Measurements from ENCODE around the gene EFHC1. TPM values are rescaled to one million over a fixed set of nuclear protein-coding genes. Genes with fewer than 3 reads are reported as not detected.

The EFHC1 gene
- total RNA-seq, 1 donor from 2014 or later = 1.6 TPM

DNA sequence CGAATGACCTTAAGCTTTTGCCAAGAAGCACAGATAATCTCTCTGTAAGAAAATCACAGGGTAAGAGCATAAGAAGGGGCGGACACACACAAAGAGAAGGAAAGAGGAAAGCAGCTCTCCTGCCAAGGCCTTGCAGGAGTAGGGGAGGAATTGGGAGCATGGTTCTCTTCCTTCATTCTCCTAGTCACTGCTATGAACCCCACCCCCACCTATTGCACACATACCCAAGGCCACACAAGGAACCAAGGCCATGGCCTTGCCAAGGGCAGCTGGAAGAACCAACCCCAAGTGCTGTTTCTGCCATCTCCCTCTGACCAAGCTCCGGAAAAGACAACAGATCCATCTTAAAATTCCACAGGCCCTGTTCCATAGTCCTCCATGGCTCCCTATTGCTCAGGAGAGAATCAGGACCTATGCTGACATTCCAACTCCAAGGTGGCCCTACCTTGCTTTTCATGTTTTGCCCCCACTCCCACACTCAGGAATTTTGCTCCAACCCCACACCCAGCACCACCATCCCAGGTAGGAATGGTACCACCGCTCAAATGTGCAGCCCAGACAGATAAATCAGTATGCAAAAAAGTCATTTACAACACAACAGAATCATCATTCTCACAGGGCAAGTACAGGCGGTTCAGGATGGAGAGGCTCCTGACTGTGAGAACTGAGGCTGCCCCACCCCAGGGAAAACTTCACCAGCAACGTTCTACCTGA lies 125.4 kb downstream of the EFHC1 start:
- intact Hi-C loops (cut with micrococcal nuclease) = no loop called here

DNA sequence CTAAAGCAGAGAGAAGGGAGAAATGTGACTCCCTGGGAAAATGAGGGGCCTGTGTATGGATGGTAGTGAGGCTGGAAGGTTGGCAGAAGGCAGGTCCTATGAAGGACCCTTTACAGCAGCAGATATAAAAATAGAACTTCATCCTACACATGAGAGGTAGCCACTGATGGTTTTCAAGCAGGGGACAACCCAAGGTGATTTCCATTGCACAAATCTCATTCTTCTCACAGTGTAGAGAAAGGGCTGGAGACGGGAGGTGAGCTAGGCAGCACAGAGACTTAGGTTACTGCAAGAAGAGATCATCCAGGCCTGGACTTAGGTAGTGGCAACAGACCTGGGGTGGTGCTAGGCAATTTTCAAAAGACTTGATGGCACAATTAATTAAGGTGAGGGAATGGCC lies 126.0 kb downstream of the EFHC1 start:
- Mint-ChIP-seq H3K36me3 (ENCODE audit: low read depth) (no peaks in the 10 kb centered on the region), H3K27ac (no peak overlapping the region), H3K9me3 (no peaks in the 10 kb centered on the region), H3K4me1 (ENCODE audit: low read depth) (peaks cover 17% of the 10 kb centered on the region), H3K4me3 (ENCODE audit: low read depth) (no peak overlapping the region), H3K27me3 (ENCODE audit: low read depth) (no peaks in the 10 kb centered on the region)
- intact Hi-C loops (cut with micrococcal nuclease) = no loop called here
- no peak for DNase-seq (ENCODE audit: low spot score)

More for the DNA sequence above, 125.4 kb downstream of the EFHC1 start:
- Mint-ChIP-seq H3K4me1 (ENCODE audit: low read depth) (peaks cover 14% of the 10 kb centered on the region), H3K4me3 (ENCODE audit: low read depth) (no peak overlapping the region), H3K27ac (no peak overlapping the region), H3K9me3 (no peaks in the 10 kb centered on the region), H3K27me3 (ENCODE audit: low read depth) (no peaks in the 10 kb centered on the region), H3K36me3 (ENCODE audit: low read depth) (no peaks in the 10 kb centered on the region)
- no peak for DNase-seq (ENCODE audit: low spot score)

- Mint-ChIP-seq H3K27me3 (ENCODE audit: low read depth) (no peaks in the 10 kb centered on the region), H3K4me1 (ENCODE audit: low read depth) (peaks cover 18% of the 10 kb centered on the region), H3K36me3 (ENCODE audit: low read depth) (no peaks in the 10 kb centered on the region), H3K27ac (no peak overlapping the region), H3K4me3 (ENCODE audit: low read depth) (no peak overlapping the region), H3K9me3 (no peaks in the 10 kb centered on the region)
- intact Hi-C loops (cut with micrococcal nuclease) = no loop called here
- no peak for DNase-seq (ENCODE audit: low spot score)
Observed at GRCh38 chr6:52546678-52547077, 126.5 kb downstream of the EFHC1 start.

DNA sequence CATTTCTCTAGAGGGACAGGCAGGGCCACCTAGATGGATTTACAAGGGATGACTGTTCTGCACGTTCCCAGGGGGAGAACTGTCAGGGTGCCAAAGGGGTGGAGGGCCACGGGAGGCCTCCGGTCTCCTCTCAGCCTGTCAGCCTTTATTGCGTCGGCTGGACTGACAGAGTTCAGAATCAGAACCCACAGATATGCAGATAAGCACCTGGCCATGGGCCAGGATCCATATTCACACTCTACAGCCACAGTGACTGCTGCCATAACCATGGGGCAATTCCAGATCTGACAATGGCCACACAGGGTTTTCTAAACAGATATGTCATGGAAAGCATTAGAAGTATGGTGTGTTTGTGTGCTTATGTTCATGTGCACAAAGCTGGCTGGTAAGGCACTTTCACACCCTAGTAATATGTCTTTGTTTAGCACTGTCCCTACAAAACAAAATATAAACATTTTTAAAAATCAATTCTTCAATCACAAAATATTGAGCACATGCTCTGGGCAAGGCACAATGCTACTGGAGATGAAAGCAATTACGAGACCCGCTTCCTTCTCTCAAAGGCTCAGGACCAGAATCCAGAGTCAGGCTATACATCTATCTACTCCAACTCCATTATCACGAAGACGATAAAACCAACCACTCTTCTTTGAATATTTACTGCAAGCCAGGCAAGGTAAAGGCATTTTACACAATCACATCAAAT lies 127.7 kb downstream of the EFHC1 start:
- H3K27me3 Mint-ChIP-seq (ENCODE audit: low read depth) = no peaks in the 10 kb centered on the region
- no peaks in the 10 kb centered on the region for H3K36me3 Mint-ChIP-seq (ENCODE audit: low read depth)
- peaks cover 19% of the 10 kb centered on the region for H3K4me1 Mint-ChIP-seq (ENCODE audit: low read depth)
- intact Hi-C loops (cut with micrococcal nuclease) = no loop called here
- H3K9me3 Mint-ChIP-seq = no peaks in the 10 kb centered on the region
- no peak for DNase-seq (ENCODE audit: low spot score)
- no peak overlapping the region for H3K27ac Mint-ChIP-seq
- H3K4me3 Mint-ChIP-seq (ENCODE audit: low read depth) = no peak overlapping the region

GRCh38 chr6:52548353-52548713 lies 128.2 kb downstream of the EFHC1 start:
- no peak overlapping the region for H3K27ac Mint-ChIP-seq
- peaks cover 20% of the 10 kb centered on the region for H3K4me1 Mint-ChIP-seq (ENCODE audit: low read depth)
- H3K4me3 Mint-ChIP-seq (ENCODE audit: low read depth) = no peak overlapping the region
- no peak for DNase-seq (ENCODE audit: low spot score)
- H3K9me3 Mint-ChIP-seq = no peaks in the 10 kb centered on the region
- intact Hi-C loops (cut with micrococcal nuclease) = no loop called here
- H3K27me3 Mint-ChIP-seq (ENCODE audit: low read depth) = no peaks in the 10 kb centered on the region
- no peaks in the 10 kb centered on the region for H3K36me3 Mint-ChIP-seq (ENCODE audit: low read depth)

- Mint-ChIP-seq H3K27ac (no peak overlapping the region), H3K4me1 (ENCODE audit: low read depth) (peaks cover 20% of the 10 kb centered on the region), H3K27me3 (ENCODE audit: low read depth) (no peaks in the 10 kb centered on the region), H3K9me3 (no peaks in the 10 kb centered on the region), H3K36me3 (ENCODE audit: low read depth) (no peaks in the 10 kb centered on the region), H3K4me3 (ENCODE audit: low read depth) (no peak overlapping the region)
- DNase-seq (ENCODE audit: low spot score) = no peak
- intact Hi-C loops (cut with micrococcal nuclease) = no loop called here
Observed at GRCh38 chr6:52548999-52549398, 128.9 kb downstream of the EFHC1 start.

DNA sequence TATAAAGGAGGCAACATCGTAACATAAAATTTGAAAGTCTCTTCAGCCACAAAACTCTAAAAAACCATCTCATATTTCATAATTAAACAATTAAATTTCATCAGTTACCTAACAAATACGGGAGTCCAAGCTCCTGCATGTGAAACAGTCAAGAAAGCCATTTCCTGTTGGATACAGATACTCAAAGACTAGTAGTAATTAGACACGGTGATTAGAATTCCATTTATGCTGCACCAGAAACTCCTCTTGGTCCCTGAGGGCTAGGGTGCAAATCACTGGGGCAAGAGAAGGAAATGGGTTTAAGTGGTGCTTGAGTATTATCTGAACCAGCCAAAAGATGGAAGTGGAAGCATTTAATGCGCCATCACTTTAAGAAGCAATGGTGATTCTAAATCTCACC lies 129.3 kb downstream of the EFHC1 start:
- intact Hi-C loops (cut with micrococcal nuclease) = no loop called here
- Mint-ChIP-seq H3K27ac (no peak overlapping the region), H3K4me1 (ENCODE audit: low read depth) (peaks cover 17% of the 10 kb centered on the region), H3K27me3 (ENCODE audit: low read depth) (no peaks in the 10 kb centered on the region), H3K9me3 (no peaks in the 10 kb centered on the region), H3K4me3 (ENCODE audit: low read depth) (no peak overlapping the region), H3K36me3 (ENCODE audit: low read depth) (no peaks in the 10 kb centered on the region)
- DNase-seq (ENCODE audit: low spot score) = no peak

GRCh38 chr6:52550014-52550575 lies 130.0 kb downstream of the EFHC1 start:
- no peak overlapping the region for H3K27ac Mint-ChIP-seq

GRCh38 chr6:52550870-52551269 lies 130.7 kb downstream of the EFHC1 start:
- Mint-ChIP-seq H3K27ac (no peak overlapping the region), H3K9me3 (no peaks in the 10 kb centered on the region), H3K4me1 (ENCODE audit: low read depth) (peaks cover 15% of the 10 kb centered on the region), H3K36me3 (ENCODE audit: low read depth) (no peaks in the 10 kb centered on the region), H3K27me3 (ENCODE audit: low read depth) (no peaks in the 10 kb centered on the region), H3K4me3 (ENCODE audit: low read depth) (no peak overlapping the region)
- no peak for DNase-seq (ENCODE audit: low spot score)
- intact Hi-C loops (cut with micrococcal nuclease) = no loop called here

More at GRCh38 chr6:52550014-52550575, 130.0 kb downstream of the EFHC1 start:
- Mint-ChIP-seq H3K4me1 (ENCODE audit: low read depth) (peaks cover 15% of the 10 kb centered on the region), H3K36me3 (ENCODE audit: low read depth) (no peaks in the 10 kb centered on the region), H3K9me3 (no peaks in the 10 kb centered on the region), H3K4me3 (ENCODE audit: low read depth) (no peak overlapping the region), H3K27me3 (ENCODE audit: low read depth) (no peaks in the 10 kb centered on the region)
- intact Hi-C loops (cut with micrococcal nuclease) = no loop called here
- no peak for DNase-seq (ENCODE audit: low spot score)

- Mint-ChIP-seq H3K9me3 (no peaks in the 10 kb centered on the region), H3K27ac (no peak overlapping the region), H3K27me3 (ENCODE audit: low read depth) (no peaks in the 10 kb centered on the region), H3K4me3 (ENCODE audit: low read depth) (no peak overlapping the region), H3K4me1 (ENCODE audit: low read depth) (peaks cover 10% of the 10 kb centered on the region), H3K36me3 (ENCODE audit: low read depth) (no peaks in the 10 kb centered on the region)
- intact Hi-C loops (cut with micrococcal nuclease) = no loop called here
- no peak for DNase-seq (ENCODE audit: low spot score)
Observed at GRCh38 chr6:52551483-52552277, 131.5 kb downstream of the EFHC1 start.

GRCh38 chr6:52552278-52552643 lies 132.1 kb downstream of the EFHC1 start:
- peaks cover 10% of the 10 kb centered on the region for H3K4me1 Mint-ChIP-seq (ENCODE audit: low read depth)
- DNase-seq (ENCODE audit: low spot score) = no peak
- no peaks in the 10 kb centered on the region for H3K9me3 Mint-ChIP-seq
- H3K27ac Mint-ChIP-seq = no peak overlapping the region
- intact Hi-C loops (cut with micrococcal nuclease) = no loop called here
- H3K27me3 Mint-ChIP-seq (ENCODE audit: low read depth) = no peaks in the 10 kb centered on the region
- H3K4me3 Mint-ChIP-seq (ENCODE audit: low read depth) = no peak overlapping the region
- H3K36me3 Mint-ChIP-seq (ENCODE audit: low read depth) = no peaks in the 10 kb centered on the region

GRCh38 chr6:52553158-52553557 lies 133.0 kb downstream of the EFHC1 start:
- Mint-ChIP-seq H3K36me3 (ENCODE audit: low read depth) (no peaks in the 10 kb centered on the region), H3K27me3 (ENCODE audit: low read depth) (no peaks in the 10 kb centered on the region), H3K4me1 (ENCODE audit: low read depth) (peaks cover 10% of the 10 kb centered on the region), H3K4me3 (ENCODE audit: low read depth) (no peak overlapping the region), H3K27ac (no peak overlapping the region), H3K9me3 (no peaks in the 10 kb centered on the region)
- DNase-seq (ENCODE audit: low spot score) = no peak
- intact Hi-C loops (cut with micrococcal nuclease) = no loop called here

DNA sequence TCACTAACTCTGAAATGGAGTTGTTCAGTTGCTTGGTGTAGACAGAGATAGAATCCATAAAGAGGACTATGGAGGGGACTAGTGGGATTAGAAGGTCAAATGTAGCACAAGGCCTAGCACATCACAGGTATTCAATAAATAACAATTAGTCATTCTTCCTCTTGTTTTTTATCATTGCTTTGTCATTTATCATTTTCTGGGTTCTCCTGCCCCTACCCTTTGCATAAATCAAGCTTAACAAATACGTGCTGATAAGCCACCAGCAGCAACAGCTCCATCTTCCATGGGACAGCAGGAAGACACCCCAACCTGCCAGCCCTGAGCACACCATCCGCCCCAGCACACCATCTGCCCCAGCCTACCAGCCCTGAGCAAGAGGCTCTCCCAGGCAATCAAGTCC lies 133.6 kb downstream of the EFHC1 start:
- H3K9me3 Mint-ChIP-seq = no peaks in the 10 kb centered on the region
- H3K27me3 Mint-ChIP-seq (ENCODE audit: low read depth) = no peaks in the 10 kb centered on the region
- H3K4me1 Mint-ChIP-seq (ENCODE audit: low read depth) = peaks cover 10% of the 10 kb centered on the region
- no peaks in the 10 kb centered on the region for H3K36me3 Mint-ChIP-seq (ENCODE audit: low read depth)
- DNase-seq (ENCODE audit: low spot score) = no peak
- intact Hi-C loops (cut with micrococcal nuclease) = no loop called here
- no peak overlapping the region for H3K27ac Mint-ChIP-seq
- H3K4me3 Mint-ChIP-seq (ENCODE audit: low read depth) = no peak overlapping the region
